ENCODE results near the gene IFNGR2.

- no peak for TF ChIP-seq EZH2 (IDR thresholded peaks at IDR 0.05; ENCODE audit: borderline replicate concordance, low read depth, low read length, severe bottlenecking)
- no peak for TF ChIP-seq CTCF (IDR thresholded peaks at IDR 0.05; ENCODE audit: borderline replicate concordance, extremely low read depth, low read length, poor library complexity, severe bottlenecking)
Observed at GRCh38 chr21:33364830-33365229, 38.4 kb upstream of the IFNGR2 start.

Data from DND-41 (cell line).